Colonic mucosa (tissue), 4 donors: ENCODE measurements around the gene OR12D3. TPM values are rescaled to one million over a fixed set of nuclear protein-coding genes. Genes with fewer than 3 reads are reported as not detected.

Source experiments
- DNase-seq: peaks from one replicate; pipeline ENCODE4 v3.0.0-alpha.2; 2020
- H3K27ac ChIP-seq: fragments of 200-600 bp; one replicate; pipeline ENCODE4 v1.8.0; 2021
- H3K27me3 ChIP-seq: fragments of 200-600 bp; one replicate; pipeline ENCODE4 v1.8.0; 2021
- H3K36me3 ChIP-seq: fragments of 200-600 bp; one replicate; pipeline ENCODE4 v1.8.0; 2021
- H3K4me1 ChIP-seq: fragments of 200-600 bp; one replicate; pipeline ENCODE4 v1.8.0; 2021; ENCODE audit warnings: mild to moderate bottlenecking
- H3K4me3 ChIP-seq: fragments of 200-600 bp; one replicate; pipeline ENCODE4 v1.8.0; 2021
- H3K9ac ChIP-seq, 2 donors: one replicate each; pipeline ENCODE4 v1.7.0; 2013; ENCODE audit warnings: control low read depth in 2 of 2, low read depth in 2 of 2, low read length in 2 of 2
- H3K9me3 ChIP-seq: fragments of 200-600 bp; one replicate; pipeline ENCODE4 v1.8.0; 2021
- intact Hi-C: fragments of 100-400 bp; cut with DNase I; formaldehyde crosslinking; loops from one replicate; pipeline ENCODE4 v1.14.1; 2022
- total RNA-seq, 2 donors: library from RNA; stranded (reverse); fragmentation: NEBNext Ultra II Directional in 1 of 2; extraction: Animal tissue kit (Norgen Biotek cat#: 25700) in 1 of 2; gene quantifications; one replicate each; pipeline ENCODE4 v1.2.1, GENCODE V29; 2021
- TF ChIP-seq, protein P1 (sequence below): fragments of 200-600 bp; IDR thresholded peaks from one replicate; pipeline ENCODE4 v1.8.0; 2022; ENCODE audit warnings: antibody characterized with exemption, mild to moderate bottlenecking
- donor health status: healthy.
- donor health status: DM: no; HTN: no; CAD: no.
- donor health status: DM: no; HTN: no; CAD: no.

Gene OR12D3
- total RNA-seq, 2 donors from 2014 or later: not detected

GRCh38 chr6:29325777-29326176 lies 49.3 kb downstream of the OR12D3 start:
- H3K27me3 ChIP-seq: no peaks in the 10 kb centered on the region
- H3K4me1 ChIP-seq: no peaks in the 10 kb centered on the region
- no peaks in the 10 kb centered on the region for H3K9me3 ChIP-seq
- TF ChIP-seq, protein P1, sequence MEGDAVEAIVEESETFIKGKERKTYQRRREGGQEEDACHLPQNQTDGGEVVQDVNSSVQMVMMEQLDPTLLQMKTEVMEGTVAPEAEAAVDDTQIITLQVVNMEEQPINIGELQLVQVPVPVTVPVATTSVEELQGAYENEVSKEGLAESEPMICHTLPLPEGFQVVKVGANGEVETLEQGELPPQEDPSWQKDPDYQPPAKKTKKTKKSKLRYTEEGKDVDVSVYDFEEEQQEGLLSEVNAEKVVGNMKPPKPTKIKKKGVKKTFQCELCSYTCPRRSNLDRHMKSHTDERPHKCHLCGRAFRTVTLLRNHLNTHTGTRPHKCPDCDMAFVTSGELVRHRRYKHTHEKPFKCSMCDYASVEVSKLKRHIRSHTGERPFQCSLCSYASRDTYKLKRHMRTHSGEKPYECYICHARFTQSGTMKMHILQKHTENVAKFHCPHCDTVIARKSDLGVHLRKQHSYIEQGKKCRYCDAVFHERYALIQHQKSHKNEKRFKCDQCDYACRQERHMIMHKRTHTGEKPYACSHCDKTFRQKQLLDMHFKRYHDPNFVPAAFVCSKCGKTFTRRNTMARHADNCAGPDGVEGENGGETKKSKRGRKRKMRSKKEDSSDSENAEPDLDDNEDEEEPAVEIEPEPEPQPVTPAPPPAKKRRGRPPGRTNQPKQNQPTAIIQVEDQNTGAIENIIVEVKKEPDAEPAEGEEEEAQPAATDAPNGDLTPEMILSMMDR: no peak
- H3K27ac ChIP-seq: no peak overlapping the region
- intact Hi-C loops: no loop called here
- DNase-seq: no peak
- H3K4me3 ChIP-seq: no peak overlapping the region
- no peak overlapping the region for H3K9ac ChIP-seq
- no peaks in the 10 kb centered on the region for H3K36me3 ChIP-seq

Other genes starting within 250 kb of the OR12D3 start
- not detected for gene OR2J2, start 204.4 kb downstream of the OR12D3 start, total RNA-seq
- gene OR14J1, start 73.6 kb downstream of the OR12D3 start, total RNA-seq: not detected
- gene OR5V1, start 6.4 kb downstream of the OR12D3 start, total RNA-seq: not detected
- not detected for gene OR12D2, start 20.3 kb upstream of the OR12D3 start, total RNA-seq
- gene OR12D1, start 39.6 kb upstream of the OR12D3 start, total RNA-seq: not detected
- gene OR10C1, start 64.0 kb upstream of the OR12D3 start, total RNA-seq: not detected
- not detected for gene OR11A1, start 81.8 kb upstream of the OR12D3 start, total RNA-seq
- not detected for gene OR2H1, start 81.9 kb upstream of the OR12D3 start, total RNA-seq
- gene MAS1L, start 112.7 kb upstream of the OR12D3 start, total RNA-seq: under 1 TPM in 1 of 2 donors, not detected in 1; 0.54 TPM
- 10 to 100 TPM in 1 of 2 donors, under 1 TPM in 1; 0.86 to 10.3 TPM for gene UBD, start 184.4 kb upstream of the OR12D3 start, total RNA-seq
- not detected for gene OR2H2, start 209.8 kb upstream of the OR12D3 start, total RNA-seq